GM10248 (cell line): ENCODE measurements around the gene CCND1.

Experiments used
- CTCF ChIA-PET: fragments of 300-600 bp; sonication (Branson Sonifier 250); formaldehyde crosslinking; extraction: SDS; loops from one replicate; lab custom pipeline; 2021; ENCODE audit warnings: antibody characterized with exemption; lab: Yijun Ruan, JAX
- POLR2A ChIA-PET: fragments of 350-650 bp; sonication (Branson Sonifier 250); formaldehyde crosslinking; extraction: SDS; loops from one replicate; lab custom pipeline; 2020; ENCODE audit warnings: antibody characterized with exemption; lab: Yijun Ruan, JAX
- DNase-seq: peaks from one replicate; pipeline ENCODE4 v3.0.0; 2012; ENCODE audit errors: extremely low spot score
- TF ChIP-seq, protein P1 (sequence below): IDR thresholded peaks from 2 replicates; pipeline ENCODE4 v1.5.1; 2012; ENCODE audit warnings: mild to moderate bottlenecking, low read depth; ENCODE audit errors: extremely low read depth, missing control alignments, control extremely low read depth

The CCND1 gene

DNA sequence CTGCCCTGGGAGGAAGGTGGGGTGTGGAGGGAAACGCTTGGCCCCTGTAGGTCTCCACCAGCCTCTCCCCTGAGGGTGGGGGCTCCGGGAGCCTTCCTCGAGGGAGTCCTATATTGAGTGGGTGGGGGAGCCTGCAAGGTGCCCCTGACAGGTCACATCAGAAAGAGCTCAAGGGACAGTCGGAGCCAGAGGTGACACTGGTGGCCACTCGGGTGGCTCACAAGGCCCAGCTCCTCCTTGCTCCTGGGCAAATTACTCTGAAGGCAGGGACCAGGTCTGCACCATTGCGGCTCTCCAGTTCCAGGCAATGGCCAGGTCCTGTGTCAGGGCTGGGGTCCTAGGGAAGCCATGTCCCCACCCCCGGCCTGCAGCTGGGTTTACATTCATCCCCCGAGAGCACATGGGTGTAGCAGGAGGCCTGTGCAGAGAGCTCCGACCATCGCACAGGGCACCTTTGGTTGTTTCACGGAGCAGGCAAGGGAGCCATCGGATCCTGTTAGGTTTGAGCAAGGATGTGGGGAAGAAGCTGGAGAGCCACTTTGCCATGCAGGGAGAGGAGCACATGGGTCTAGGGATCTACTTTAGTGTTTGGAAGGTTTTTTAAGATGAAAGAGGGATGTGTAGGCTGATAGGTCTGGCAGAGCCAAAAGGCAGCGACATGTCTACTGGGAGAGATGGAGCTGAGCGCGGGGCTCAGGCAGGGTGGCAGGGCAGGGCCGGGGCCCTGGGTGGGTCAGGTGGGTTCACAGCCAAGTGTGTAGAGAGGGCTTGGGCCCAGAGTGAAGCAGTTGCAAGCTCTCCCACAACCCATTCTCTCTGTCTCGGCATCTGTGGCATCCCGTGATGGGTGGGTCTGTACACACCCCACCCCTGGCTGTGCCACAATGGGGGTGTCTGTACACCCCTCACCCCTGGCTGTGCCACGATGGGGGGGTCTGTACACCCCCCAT lies 14.8 kb downstream of the CCND1 start:
- TF ChIP-seq, protein P1, sequence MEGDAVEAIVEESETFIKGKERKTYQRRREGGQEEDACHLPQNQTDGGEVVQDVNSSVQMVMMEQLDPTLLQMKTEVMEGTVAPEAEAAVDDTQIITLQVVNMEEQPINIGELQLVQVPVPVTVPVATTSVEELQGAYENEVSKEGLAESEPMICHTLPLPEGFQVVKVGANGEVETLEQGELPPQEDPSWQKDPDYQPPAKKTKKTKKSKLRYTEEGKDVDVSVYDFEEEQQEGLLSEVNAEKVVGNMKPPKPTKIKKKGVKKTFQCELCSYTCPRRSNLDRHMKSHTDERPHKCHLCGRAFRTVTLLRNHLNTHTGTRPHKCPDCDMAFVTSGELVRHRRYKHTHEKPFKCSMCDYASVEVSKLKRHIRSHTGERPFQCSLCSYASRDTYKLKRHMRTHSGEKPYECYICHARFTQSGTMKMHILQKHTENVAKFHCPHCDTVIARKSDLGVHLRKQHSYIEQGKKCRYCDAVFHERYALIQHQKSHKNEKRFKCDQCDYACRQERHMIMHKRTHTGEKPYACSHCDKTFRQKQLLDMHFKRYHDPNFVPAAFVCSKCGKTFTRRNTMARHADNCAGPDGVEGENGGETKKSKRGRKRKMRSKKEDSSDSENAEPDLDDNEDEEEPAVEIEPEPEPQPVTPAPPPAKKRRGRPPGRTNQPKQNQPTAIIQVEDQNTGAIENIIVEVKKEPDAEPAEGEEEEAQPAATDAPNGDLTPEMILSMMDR: no peak
- CTCF ChIA-PET: interaction anchor here (0.5 to 7.7 kb wide), 3 partner anchors 11 to 123 kb away, joined by 3 to 57 read pairs (median 8); no protein-coding TSS in a partner anchor
- POLR2A ChIA-PET: no interaction called here

DNA sequence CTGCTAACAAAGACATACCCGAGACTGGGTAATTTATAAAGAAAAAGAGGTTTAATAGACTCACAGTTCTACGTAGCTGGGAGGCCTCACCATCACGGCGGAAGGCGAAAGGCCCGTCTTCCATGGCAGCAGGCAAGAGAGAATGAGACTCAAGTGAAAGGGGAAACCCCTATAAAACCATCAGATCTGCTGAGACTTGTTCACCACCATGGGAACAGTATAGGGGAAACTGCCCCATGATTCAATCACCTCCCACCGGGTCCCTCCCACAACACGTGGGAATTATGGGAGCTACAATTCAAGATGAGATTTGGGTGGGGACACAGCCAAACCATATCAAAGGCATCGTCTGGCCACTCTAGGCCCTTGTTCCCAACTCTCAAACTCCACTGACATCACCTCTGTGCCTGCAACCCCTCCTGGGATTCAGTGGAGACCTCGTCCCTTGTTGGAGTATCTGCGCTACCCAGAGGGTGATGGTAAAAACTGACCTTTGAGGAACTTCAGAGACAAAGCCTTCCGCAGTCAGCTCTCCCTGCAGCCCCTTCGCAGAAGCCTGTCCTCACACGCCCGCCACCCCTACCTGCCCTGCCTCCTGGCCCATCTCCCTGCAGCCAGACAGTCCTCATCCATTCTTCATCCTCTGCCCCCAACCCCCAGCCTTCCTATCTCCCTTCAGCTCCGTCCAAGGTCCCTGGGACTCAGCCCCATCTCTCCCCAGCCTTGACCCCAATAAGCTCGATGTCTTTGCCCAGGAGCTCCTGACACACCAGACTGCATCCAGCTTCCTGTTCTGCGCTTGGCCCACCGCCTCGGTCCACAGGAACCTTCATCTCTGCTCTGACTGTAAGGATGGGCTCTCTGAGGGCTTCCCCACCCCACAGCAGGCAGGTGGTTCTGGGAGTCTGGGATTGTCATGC lies 15.8 kb downstream of the CCND1 start:
- no peak for DNase-seq
- POLR2A ChIA-PET: no interaction called here
- TF ChIP-seq, protein P1: no peak
- CTCF ChIA-PET: interaction anchor here (2.5 to 7.7 kb wide), 2 partner anchors 12 to 13 kb away, joined by 8 to 57 read pairs; no protein-coding TSS in a partner anchor

More for the DNA sequence above, 14.8 kb downstream of the CCND1 start:
- DNase-seq: no peak

DNA sequence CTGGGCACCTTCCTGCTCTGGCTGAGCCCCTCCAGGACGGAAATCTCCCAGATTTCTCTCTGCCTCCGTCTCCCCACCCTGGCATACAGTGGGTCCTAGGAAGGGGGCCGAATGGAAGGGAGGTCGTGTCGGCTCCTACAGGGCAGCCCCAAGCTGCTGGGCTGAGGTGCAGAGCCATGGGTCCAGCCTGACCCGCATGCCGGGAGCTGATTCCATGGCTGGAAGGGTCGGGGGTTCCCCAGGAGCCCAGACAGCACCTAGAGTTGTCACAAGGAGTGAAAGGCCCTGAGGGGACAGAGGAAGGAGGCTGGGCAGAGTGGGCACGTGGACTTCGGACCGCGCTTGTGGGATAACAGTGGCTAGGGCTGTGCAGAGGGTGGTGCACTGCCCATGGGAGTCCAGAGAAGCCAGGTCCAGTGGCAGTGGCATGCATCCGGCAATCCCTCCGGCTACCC lies 16.5 kb downstream of the CCND1 start:
- ChIA-PET POLR2A (no interaction called here), CTCF (interaction anchor here (2.5 to 7.7 kb wide), 2 partner anchors 12 to 13 kb away, joined by 8 to 57 read pairs; no protein-coding TSS in a partner anchor)
- DNase-seq: no peak
- TF ChIP-seq, protein P1: no peak

DNA sequence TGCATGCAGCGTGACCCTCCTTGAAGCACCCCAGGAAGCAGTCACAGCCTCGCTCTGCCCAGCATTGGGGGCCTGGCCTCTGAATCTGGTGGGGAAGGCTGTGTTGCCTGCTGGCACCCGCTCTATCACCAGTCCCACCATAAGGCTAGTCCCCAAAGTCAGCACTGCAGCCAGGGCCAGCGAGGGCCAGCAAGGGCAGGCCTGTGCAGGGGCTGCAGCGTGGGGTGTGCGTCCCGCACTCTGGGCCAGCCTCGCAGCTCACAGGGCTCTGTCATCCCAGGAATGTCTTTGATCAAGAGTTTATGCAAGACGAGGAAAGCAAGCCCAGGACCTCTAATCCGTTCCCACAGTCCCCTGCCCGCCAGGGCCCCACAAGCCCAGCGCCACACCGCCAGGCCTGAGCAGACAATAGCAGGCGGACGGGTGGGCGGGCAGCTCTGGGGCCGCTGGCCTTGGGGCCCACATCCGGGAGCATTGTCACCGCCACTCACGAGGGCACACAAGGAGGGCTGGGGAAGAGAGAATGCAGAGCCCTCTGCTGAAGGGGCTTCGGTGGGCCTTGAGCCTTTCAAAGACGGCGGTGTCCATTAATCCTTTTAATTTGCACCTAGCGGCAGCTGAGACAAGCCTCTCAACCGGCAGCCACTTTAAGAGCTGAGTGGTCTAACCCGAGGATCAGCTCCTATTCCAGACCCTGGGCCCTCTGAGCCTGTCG lies 17.1 kb downstream of the CCND1 start:
- TF ChIP-seq, protein P1: no peak
- ChIA-PET POLR2A (no interaction called here), CTCF (interaction anchor here (2.5 to 7.7 kb wide), 2 partner anchors 12 to 14 kb away, joined by 10 to 57 read pairs; no protein-coding TSS in a partner anchor)
- no peak for DNase-seq

DNA sequence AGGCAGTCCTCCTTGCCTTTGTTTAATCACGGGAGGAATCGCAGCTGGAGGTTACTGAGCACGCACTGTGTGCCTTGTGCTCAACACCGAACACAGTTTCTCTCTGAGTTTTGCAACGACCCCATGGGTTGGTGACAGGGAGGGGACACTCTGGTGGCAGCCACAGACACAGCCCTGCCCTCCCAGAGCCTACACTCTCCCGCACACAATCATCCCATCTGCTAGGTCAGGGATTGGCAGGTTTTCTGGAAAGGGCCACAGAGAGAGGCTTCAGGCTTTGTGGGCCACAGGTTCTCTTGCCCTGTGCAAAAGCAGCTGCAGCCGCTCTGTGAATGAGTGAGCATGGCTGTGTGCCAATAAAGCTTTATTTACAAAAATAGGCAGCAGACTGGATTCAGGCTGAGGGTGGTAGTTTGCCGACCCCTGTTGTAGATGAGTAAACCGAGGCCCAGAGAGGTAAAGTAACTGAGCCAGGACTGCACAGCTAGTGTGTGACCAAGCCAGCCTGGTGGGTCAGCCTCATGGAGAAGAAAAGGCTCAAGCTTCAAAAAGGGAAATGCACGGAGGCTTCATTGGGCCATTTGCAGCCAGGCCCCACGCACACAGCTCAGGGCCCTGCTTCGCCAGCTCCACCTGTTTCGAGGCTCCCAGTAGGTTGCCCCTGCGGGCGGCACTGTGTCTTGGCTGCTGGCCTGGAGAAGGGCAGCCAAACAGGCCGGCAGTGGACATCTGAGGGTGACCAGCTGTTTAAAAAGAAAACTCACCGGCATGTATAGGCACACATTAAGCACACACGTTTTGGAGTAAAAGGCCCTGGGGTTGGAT lies 17.9 kb downstream of the CCND1 start:
- CTCF ChIA-PET: interaction anchor here (2.5 to 7.7 kb wide), 2 partner anchors 11 to 15 kb away, joined by 10 to 57 read pairs; no protein-coding TSS in a partner anchor
- POLR2A ChIA-PET: no interaction called here
- TF ChIP-seq, protein P1: no peak
- no peak for DNase-seq
